Bronchial epithelial cell (primary cell): ENCODE data around the gene SLC9A6. TPM values are rescaled to one million over a fixed set of nuclear protein-coding genes. Genes with fewer than 3 reads are reported as not detected.

Experiments used
- DNase-seq: peaks from one replicate; pipeline ENCODE4 v3.0.0-alpha.2; 2010; ENCODE audit warnings: low read depth
- FAIRE-seq: peaks from 2 replicates; lab custom pipeline; 2011; peaks lifted over from hg19 to GRCh38; lab: Jason Lieb, UNC
- H3K27me3 ChIP-seq: 2 replicates; pipeline ENCODE4 v1.5.1; 2011; ENCODE audit warnings: low read length; ENCODE audit not compliant: control insufficient read depth, insufficient read depth
- H3K36me3 ChIP-seq: 2 replicates; pipeline ENCODE4 v1.5.1; 2011; ENCODE audit warnings: low read length; ENCODE audit not compliant: control insufficient read depth, insufficient read depth
- H3K4me3 ChIP-seq: 2 replicates; pipeline ENCODE4 v1.5.1; 2011; ENCODE audit warnings: mild to moderate bottlenecking, low read depth, low read length, control low read depth
- total RNA-seq: library from RNA; depleted of rRNA; stranded (reverse); fragments of >200 nt; gene quantifications from 2 replicates; pipeline ENCODE4 v1.2.1, GENCODE V29; 2014
- TF ChIP-seq, protein P1 (sequence below): IDR thresholded peaks from 2 replicates; pipeline ENCODE4 v1.5.1; 2011; ENCODE audit warnings: mild to moderate bottlenecking, moderate library complexity, low read length, control low read depth, inconsistent platforms; ENCODE audit not compliant: insufficient read depth, severe bottlenecking

The SLC9A6 gene
- total RNA-seq, 1 donor from 2014 or later: 24.2 TPM

GRCh38 chrX:136055651-136056221, 70.5 kb downstream of the SLC9A6 start:
- TF ChIP-seq, protein P1, sequence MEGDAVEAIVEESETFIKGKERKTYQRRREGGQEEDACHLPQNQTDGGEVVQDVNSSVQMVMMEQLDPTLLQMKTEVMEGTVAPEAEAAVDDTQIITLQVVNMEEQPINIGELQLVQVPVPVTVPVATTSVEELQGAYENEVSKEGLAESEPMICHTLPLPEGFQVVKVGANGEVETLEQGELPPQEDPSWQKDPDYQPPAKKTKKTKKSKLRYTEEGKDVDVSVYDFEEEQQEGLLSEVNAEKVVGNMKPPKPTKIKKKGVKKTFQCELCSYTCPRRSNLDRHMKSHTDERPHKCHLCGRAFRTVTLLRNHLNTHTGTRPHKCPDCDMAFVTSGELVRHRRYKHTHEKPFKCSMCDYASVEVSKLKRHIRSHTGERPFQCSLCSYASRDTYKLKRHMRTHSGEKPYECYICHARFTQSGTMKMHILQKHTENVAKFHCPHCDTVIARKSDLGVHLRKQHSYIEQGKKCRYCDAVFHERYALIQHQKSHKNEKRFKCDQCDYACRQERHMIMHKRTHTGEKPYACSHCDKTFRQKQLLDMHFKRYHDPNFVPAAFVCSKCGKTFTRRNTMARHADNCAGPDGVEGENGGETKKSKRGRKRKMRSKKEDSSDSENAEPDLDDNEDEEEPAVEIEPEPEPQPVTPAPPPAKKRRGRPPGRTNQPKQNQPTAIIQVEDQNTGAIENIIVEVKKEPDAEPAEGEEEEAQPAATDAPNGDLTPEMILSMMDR: no peak
- H3K4me3 ChIP-seq: no peak overlapping the region
- FAIRE-seq: no peak
- DNase-seq: peak; percentile 8
- H3K27me3 ChIP-seq: no peaks in the 10 kb centered on the region
- no peaks in the 10 kb centered on the region for H3K36me3 ChIP-seq

GRCh38 chrX:136057567-136057966, 72.3 kb downstream of the SLC9A6 start:
- H3K4me3 ChIP-seq: no peak overlapping the region
- FAIRE-seq: no peak
- no peak for DNase-seq
- H3K36me3 ChIP-seq: no peaks in the 10 kb centered on the region
- no peaks in the 10 kb centered on the region for H3K27me3 ChIP-seq
- TF ChIP-seq, protein P1: no peak

DNA sequence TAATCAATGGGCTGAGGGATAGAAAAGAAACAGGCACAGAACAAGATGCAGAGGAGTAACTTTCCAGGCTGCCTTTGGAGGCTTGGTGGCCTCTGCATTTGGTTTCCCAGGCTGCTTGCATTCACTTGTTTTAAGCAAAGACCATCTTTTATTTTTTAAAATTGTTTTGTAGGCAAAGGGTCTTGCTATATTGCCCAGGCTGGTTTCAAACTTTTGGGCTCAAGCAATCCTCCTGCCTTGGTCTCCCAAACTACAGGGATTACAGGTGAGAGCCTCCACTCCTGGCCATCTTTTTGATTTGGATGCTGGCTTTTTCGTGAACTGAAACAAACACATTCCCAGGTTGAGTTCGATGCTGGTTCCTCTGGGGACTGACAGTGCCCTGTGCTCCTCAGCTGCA, 74.1 kb downstream of the SLC9A6 start:
- TF ChIP-seq, protein P1: no peak
- no peaks in the 10 kb centered on the region for H3K27me3 ChIP-seq
- no peaks in the 10 kb centered on the region for H3K36me3 ChIP-seq
- FAIRE-seq: no peak
- no peak for DNase-seq
- H3K4me3 ChIP-seq: no peak overlapping the region

- Histone ChIP-seq H3K4me3 (no peak overlapping the region), H3K36me3 (no peaks in the 10 kb centered on the region), H3K27me3 (no peaks in the 10 kb centered on the region)
- DNase-seq: no peak
- TF ChIP-seq, protein P1: no peak
- peak; percentile 18 for FAIRE-seq
These were observed 76.1 kb downstream of the SLC9A6 start for GRCh38 chrX:136061286-136061685.

GRCh38 chrX:136061696-136062095, 76.5 kb downstream of the SLC9A6 start:
- Histone ChIP-seq H3K4me3 (no peak overlapping the region), H3K36me3 (no peaks in the 10 kb centered on the region), H3K27me3 (no peaks in the 10 kb centered on the region)
- TF ChIP-seq, protein P1: no peak
- no peak for FAIRE-seq
- no peak for DNase-seq
